Measurements from ENCODE around the gene ZFP36.
"Not testable (repeated sequence)": the region's sequence is repeated elsewhere in the genome, so short reads cannot be mapped to it uniquely, and the experiment has no call there.

The ZFP36 gene

DNA sequence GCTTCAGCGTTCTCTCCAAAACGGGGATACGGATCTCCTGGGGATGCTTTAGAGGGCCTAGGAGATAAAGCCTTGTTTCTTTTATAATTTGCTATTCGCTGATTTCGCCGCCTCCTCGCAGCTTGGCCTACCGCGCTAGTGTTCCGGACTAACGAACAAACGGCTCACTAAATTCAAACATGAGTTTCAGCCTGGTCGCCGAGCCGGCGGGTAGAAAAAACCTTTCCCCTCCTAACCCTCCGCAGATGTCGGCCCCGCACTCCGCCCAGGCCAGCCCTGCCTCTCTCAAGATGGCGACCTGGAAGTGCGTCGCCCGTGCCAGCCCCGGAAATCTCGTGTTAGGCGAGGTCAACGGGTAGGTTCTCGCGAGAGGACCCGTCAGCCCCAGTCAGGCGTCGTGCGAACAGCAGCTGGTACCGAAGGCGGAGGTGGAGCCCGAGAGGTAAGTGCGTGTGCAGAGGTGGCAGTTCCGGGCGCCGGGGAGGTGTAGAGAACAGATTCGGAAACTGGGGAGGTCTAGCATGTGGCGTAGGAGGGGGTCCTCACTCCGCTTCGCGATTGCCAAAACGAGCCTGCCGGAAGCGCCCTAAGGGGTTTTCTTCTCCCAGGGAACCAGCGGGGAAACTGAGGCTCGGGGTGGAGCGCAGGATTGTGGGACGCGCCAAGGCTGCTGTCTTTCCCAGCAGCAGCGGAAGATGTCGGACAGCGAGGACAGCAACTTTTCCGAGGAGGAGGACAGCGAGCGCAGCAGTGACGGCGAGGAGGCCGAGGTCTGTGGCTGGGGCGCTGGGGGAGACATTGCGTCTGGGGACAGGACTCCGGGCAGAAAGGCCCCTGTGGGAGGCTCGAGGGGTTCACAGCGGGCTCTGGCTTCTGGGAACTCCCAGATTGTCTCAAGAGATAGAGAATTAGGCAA, 38.8 kb downstream of the ZFP36 start, which contains the start of gene SUPT5H:
Gene SUPT5H (plus strand): TSS at position 387 of the 916 bp plus-strand sequence. CDS start 309 bp downstream, at position 696.
- DNase-seq (ENCODE audit: low read depth in 2 of 2) = peak; percentile 92 to 96

DNA sequence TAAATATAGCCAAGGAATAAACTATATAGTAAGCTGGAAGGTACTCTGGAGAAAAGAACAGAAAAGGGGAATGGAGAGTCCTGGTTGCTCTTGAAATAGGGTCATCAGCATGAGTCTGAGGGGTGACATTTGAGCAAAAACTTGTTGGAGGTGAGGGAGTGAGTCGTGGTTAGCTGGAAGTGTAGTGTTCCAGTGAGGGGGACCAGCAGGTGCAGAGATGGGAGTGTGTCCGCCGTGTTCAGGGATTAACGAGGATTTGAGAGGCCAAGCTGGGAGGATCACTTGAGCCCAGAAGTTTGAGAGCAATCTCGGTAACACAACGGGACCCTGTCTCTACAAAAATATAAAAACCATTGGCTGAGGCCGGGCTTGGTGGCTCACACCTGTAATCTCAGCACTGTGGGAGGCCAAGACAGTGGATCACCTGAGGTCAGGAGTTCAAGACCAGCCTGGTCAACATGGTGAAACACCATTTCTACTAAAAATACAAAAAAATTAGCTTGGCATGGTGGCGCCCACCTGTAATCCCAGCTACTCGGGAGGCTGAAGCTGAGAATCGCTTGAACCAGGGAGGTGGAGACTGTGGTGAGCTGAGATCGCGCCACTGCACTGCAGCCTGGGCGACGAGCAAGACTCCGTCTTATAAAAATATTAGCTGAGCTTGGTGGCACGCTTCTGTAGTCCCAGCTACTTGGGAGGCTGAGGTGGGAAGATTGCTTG, 39.9 kb downstream of the ZFP36 start:
- no peak for DNase-seq (ENCODE audit: low read depth in 2 of 2)

DNA sequence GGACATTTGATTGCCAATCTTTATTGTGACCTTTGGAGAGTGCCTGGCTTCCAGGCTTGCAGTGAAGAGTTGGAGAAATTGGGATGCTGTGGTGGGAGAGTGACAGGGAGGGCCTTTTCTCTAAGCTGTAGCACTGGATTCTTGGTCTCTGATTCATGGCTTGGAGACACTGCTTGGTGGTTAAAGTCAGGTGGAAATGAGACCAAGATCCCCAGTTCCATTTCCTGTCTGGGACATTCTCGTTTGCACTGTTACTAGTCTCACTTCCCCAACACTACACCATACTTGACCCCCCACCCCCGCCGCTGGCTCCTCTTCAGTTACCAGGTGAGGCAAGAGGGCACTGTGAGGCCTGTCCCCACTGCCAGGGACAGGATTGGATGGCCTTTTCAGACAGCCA, 41.6 kb downstream of the ZFP36 start:
- peak in 1 of 2 donors; percentile 39 for DNase-seq (ENCODE audit: low read depth in 2 of 2)

DNA sequence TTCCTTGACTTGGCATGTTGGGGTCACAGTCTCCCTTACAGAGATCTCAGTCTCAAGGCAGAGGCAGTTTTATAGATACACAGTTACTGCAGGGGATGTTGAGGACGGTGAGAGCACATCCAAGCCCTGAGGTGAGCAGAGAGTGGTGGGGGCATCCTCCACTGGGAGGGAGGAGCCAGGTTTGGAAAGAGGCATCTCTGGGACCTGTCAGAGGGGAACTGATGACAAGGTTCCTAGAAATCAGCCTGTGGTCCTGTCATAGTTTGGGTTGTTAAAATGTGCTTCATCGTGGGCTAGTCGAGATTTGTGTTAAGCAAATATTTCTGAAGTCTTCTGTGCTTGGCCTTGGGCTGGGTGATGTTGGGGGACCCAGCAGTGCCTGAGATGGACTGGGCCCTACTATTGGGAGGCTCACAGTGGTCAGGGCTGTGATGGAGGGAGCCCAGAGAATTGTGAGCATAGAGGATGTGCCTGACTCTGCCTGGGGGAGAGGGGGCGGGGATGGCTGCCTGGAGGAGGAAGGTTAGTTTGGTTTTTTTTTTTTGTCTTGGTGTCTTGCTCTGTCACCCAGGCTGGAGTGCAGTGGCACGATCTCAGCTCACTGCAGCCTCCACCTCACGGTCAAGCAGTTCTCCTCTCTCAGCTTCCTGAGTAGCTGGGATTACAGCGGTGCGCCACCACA, 42.6 kb downstream of the ZFP36 start:
- DNase-seq (ENCODE audit: low read depth in 2 of 2) = no peak

DNA sequence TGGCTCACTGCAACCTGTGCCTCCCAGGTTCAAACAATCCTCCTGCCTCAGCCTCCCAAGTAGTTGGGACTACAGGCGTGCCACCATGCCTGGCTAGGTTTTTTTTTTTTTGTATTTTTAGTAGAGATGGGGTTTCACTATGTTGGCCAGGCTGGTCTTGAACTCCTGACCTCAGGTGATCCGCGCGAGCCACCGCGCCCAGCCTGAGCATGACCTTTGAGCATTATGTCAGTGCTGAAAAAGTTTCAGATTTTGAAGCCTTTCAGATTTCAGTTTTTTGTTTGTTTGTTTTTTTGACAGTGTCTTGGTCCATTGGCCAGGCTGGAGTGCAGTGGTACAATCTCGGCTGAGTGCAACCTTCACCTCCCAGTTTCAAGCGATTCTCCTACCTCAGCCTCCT, 44.6 kb downstream of the ZFP36 start:
- DNase-seq (ENCODE audit: low read depth in 2 of 2) = not testable (repeated sequence)
